GM19455 (cell line): Measurements from ENCODE around the gene NLRP6.
"Not testable (repeated sequence)": the region's sequence is repeated elsewhere in the genome, so short reads cannot be mapped to it uniquely, and the experiment has no call there.

ENCODE experiments used
- ATAC-seq: cut with Tn5 transposase; IDR thresholded peaks from one replicate; pipeline ENCODE4 v1.9.1; 2021; ENCODE audit not compliant: unreplicated experiment

Gene NLRP6

GRCh38 chr11:278001-278951 is at the start of gene NLRP6:
Gene NLRP6 (plus strand): TSS chr11:278407. CDS start chr11:278570, 163 bp downstream.
- ATAC-seq = no peak

GRCh38 chr11:230431-230830 is 47.8 kb upstream of the NLRP6 start:
- no peak for ATAC-seq

GRCh38 chr11:232783-233565 is 45.2 kb upstream of the NLRP6 start:
- ATAC-seq = no peak

DNA sequence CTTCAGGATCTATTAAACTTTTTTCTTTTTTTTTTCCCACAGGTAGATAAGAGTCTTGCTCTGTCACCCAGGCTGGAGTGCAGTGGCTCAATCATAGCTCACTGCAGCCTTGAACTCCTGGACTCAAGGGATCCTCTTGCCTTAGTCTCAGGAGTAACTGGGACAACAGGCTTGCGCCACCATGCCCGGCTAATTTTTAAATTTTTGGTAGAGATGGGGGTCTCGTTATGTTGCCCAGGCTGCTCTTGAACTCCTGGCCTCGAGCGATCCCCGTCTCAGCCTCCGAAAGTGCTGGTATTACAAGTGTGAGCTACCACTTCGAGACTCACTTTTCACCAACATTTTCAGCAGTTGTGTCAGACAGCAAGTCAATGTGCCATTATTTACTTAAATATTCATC is 43.0 kb upstream of the NLRP6 start:
- no peak for ATAC-seq

- peak; percentile 12 for ATAC-seq
These were observed 42.6 kb upstream of the NLRP6 start for GRCh38 chr11:235609-235996.

- peak; percentile 69 for ATAC-seq
These were observed 42.0 kb upstream of the NLRP6 start, which contains the start of gene SIRT3 for GRCh38 chr11:235997-236773. Gene SIRT3 (minus strand): TSS chr11:236342. CDS start chr11:236328, 14 bp downstream.

GRCh38 chr11:236774-237767 is 41.1 kb upstream of the NLRP6 start, which contains the start of gene PSMD13:
Gene PSMD13 (plus strand): TSS chr11:236976. CDS start chr11:237050, 74 bp downstream.
- peak; percentile 80 for ATAC-seq

GRCh38 chr11:238346-238745 is 39.9 kb upstream of the NLRP6 start:
- not testable (repeated sequence) for ATAC-seq

DNA sequence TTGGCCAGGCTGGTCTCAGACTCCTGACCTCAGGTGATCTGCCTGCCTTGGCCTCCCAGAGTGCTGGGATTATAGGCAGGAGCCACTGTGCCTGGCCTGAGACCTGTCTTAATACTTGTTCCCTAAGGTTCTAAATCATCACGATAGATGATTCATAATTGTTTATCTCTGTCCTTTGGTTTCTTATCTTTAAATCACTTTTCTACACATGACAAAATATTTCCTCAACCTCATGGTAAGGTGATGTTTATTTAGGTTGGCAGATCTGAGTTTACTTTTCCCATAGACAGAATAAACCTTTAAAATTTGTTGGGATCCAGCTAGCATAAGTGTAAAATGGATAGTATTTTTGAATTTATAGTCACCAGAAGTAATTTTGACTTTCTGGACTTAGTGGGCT is 37.9 kb upstream of the NLRP6 start:
- ATAC-seq = no peak

DNA sequence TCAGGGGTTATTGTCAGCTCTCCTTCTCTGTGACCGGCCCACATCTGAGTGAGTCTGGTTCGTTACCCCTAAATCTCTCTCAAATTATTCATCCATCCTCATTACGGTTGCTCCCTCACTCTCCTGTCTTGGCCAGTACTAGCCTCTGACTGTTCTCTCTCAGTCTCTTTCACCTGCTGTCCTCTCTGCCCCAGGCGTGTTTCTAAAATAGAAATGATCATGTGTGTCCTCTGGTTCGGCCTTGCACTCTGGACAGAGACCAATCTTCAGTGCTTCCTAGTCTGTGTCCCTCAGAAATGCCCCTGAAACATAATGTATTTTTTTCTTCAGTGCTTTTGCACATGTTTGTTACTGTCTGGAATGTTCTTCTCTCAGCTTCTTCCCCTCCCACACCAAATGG is 36.6 kb upstream of the NLRP6 start:
- ATAC-seq = no peak

DNA sequence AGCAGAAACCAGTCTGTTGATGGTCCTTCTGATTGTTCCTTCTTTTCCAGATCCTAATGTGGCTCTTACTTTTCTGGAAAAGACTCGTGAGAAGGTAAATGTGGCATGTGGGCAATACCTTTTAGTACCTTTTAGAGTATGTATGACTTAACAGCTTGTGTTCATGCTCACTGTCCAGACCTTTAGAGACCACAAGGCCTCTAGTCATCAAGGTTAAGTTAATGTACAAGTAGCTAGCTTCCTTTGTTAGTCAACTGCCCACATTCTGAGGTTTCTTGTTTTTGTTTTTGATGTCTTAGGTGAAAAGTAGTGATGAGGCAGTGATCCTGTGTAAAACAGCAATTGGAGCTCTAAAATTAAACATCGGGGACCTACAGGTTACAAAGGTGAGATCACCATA is 33.8 kb upstream of the NLRP6 start:
- no peak for ATAC-seq

GRCh38 chr11:249062-249461 is 29.1 kb upstream of the NLRP6 start:
- no peak for ATAC-seq

- no peak for ATAC-seq
These were observed 27.9 kb upstream of the NLRP6 start for GRCh38 chr11:250274-250673.

DNA sequence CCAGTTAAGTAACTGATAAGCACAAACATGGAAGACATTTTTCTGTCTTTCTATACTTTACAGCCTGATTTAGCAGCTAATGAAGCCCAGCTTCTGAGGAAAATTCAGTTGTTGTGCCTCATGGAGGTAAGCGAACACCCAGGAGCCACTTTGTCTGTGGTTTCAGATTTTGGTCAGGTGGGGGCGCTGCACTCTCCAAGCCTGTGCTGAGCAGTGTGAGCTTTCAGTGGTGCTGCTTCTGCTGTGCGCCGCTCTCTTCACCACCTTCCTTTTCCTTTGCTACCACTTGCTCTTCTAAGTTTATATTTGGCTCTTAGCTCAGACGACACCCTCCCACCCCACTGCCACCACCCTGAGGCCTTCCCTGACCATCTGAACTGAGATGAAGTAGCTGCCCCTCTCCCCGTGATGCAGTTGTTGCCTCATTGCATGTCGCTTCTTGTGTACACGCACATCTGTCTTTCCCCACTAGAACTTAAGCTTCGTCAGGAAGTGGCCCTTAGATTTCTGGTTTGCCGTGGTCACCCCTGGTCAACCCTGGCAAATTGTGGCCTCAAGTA is 27.4 kb upstream of the NLRP6 start:
- ATAC-seq = no peak

DNA sequence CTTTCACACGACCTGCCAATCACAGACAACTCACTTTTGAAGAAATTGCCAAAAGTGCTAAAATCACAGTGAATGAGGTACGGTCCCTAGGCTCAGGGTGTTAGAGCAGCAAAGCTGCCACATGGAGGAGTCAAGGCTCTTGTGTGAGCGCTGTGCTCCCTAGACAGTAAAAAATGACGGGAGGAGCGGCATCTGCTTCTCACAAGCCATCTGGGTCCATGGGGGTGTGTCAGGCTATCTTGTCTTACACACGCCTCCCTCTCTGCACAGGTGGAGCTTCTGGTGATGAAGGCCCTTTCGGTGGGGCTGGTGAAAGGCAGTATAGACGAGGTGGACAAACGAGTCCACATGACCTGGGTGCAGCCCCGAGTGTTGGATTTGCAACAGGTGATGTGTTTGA is 26.7 kb upstream of the NLRP6 start:
- no peak for ATAC-seq

- no peak for ATAC-seq
These were observed 25.5 kb upstream of the NLRP6 start for GRCh38 chr11:252666-253065.

- no peak for ATAC-seq
These were observed 24.9 kb upstream of the NLRP6 start for GRCh38 chr11:253160-253885.

DNA sequence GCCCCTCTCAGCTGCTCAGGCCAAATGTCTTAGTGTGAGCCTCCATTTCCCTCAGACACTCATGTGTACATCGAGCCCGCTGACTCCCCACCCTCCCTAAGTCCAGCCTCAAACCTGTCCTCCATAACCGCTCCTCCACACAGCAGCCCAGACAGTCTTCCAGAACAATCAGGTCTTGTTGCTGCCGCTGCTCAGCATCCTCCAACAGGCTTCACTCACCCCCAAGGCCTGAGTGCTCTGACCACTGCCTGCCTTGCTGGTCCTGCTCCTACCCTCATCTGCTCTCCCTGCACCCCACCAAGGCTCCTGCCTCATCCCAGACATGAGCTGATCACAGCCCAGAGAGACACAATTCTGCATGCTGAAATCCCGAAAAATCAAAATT is 24.3 kb upstream of the NLRP6 start:
- ATAC-seq = no peak

GRCh38 chr11:255176-255575 is 23.0 kb upstream of the NLRP6 start:
- ATAC-seq = no peak
